B cell (primary cell): ENCODE measurements around the gene IQSEC3. TPM values are rescaled to one million over a fixed set of nuclear protein-coding genes. Genes with fewer than 3 reads are reported as not detected.
"Not testable (repeated sequence)": the region's sequence is repeated elsewhere in the genome, so short reads cannot be mapped to it uniquely, and the experiment has no call there.

ENCODE experiments used
- ATAC-seq: fragments of 200-7000 bp; cut with Tn5 transposase; one replicate; pipeline ENCODE4 v1.10.0; 2021; ENCODE audit warnings: low read depth, mild to moderate bottlenecking, moderate number of reproducible peaks, moderate library complexity
- CTCF ChIA-PET: fragments of 350-600 bp; sonication (Branson Sonifier 250); formaldehyde crosslinking; loops from one replicate; lab custom pipeline; 2021; ENCODE audit warnings: antibody characterized with exemption, inconsistent platforms; lab: Charles Lee
- POLR2A ChIA-PET: fragments of 350-600 bp; sonication (Branson Sonifier 250); formaldehyde crosslinking; loops from one replicate; lab custom pipeline; 2021; ENCODE audit warnings: antibody characterized with exemption; lab: Charles Lee
- DNase-seq: peaks from one replicate; pipeline ENCODE4 v3.0.0; 2013
- H2AFZ ChIP-seq: 2 replicates; pipeline ENCODE4 v1.6.1; 2012; ENCODE audit warnings: mild to moderate bottlenecking, low read depth, low read length; ENCODE audit not compliant: insufficient read depth, poor library complexity, severe bottlenecking
- H3K27ac ChIP-seq, 2 donors: 1 replicate in 1 of 2; 2 replicates in 1 of 2; pipeline ENCODE4 v1.5.1; 2012 to 2013; ENCODE audit warnings: low read length in 2 of 2, mild to moderate bottlenecking in 2 of 2, moderate library complexity in 1 of 2
- H3K27me3 ChIP-seq, 4 experiments: fragments of 200-600 bp in 1 of 4; sonication (generic) in 1 of 4; replicated peaks in 1 of 4; 1 replicate in 2 of 4; 2 replicates in 2 of 4; pipeline versions ENCODE4 v1.6.1 to v1.7.0; 2013 to 2016; ENCODE audit warnings: low read length in 3 of 4, mild to moderate bottlenecking in 2 of 4, mixed read lengths in 1 of 4, moderate library complexity in 1 of 4; ENCODE audit not compliant: insufficient read depth in 4 of 4, control insufficient read depth in 3 of 4; ENCODE audit errors: control extremely low read depth in 1 of 4
- H3K36me3 ChIP-seq, 2 experiments: replicated peaks in 1 of 2; 1 replicate in 1 of 2; 2 replicates in 1 of 2; pipeline versions ENCODE4 v1.6.1 to v1.7.1; 2013; ENCODE audit warnings: low read length in 1 of 2; ENCODE audit not compliant: insufficient read depth in 2 of 2, control insufficient read depth in 1 of 2; ENCODE audit errors: control extremely low read depth in 1 of 2, extremely low read depth in 1 of 2
- H3K4me1 ChIP-seq, 2 donors: fragments of 200-600 bp in 1 of 2; sonication (generic) in 1 of 2; 1 replicate in 1 of 2; 2 replicates in 1 of 2; pipeline versions ENCODE4 v1.5.1 to v1.6.1; 2013 to 2017; ENCODE audit warnings: low read length in 2 of 2; ENCODE audit not compliant: control insufficient read depth in 2 of 2, insufficient read depth in 2 of 2
- H3K4me2 ChIP-seq: replicated peaks from 2 replicates; pipeline ENCODE3; 2012; ENCODE audit warnings: mild to moderate bottlenecking, low read depth, low read length; ENCODE audit not compliant: poor library complexity, severe bottlenecking
- H3K4me3 ChIP-seq, 5 experiments: fragments of 200-600 bp in 1 of 5; sonication (generic) in 1 of 5; 1 replicate in 3 of 5; 2 replicates in 2 of 5; pipeline versions ENCODE4 v1.5.1 to v1.7.0; 2011 to 2016; ENCODE audit warnings: low read length in 4 of 5, mild to moderate bottlenecking in 4 of 5, low read depth in 2 of 5, control low read depth in 1 of 5, moderate library complexity in 1 of 5; ENCODE audit not compliant: insufficient read depth in 1 of 5; ENCODE audit errors: control extremely low read depth in 1 of 5, extremely low read depth in 1 of 5
- H3K79me2 ChIP-seq: fragments of 200-600 bp; sonication (generic); one replicate; pipeline ENCODE4 v1.6.0; 2016; ENCODE audit warnings: low read length; ENCODE audit not compliant: control insufficient read depth, insufficient read depth
- H3K9ac ChIP-seq: fragments of 200-600 bp; sonication (generic); 2 replicates; pipeline ENCODE4 v1.6.1; 2017; ENCODE audit warnings: mild to moderate bottlenecking, low read length, moderate library complexity
- H3K9me3 ChIP-seq, 3 donors: one replicate each; pipeline versions ENCODE4 v1.6.1 to v1.7.1; 2013; ENCODE audit warnings: low read length in 2 of 3; ENCODE audit not compliant: control insufficient read depth in 2 of 3, insufficient read depth in 1 of 3; ENCODE audit errors: control extremely low read depth in 1 of 3
- H4K20me1 ChIP-seq: 2 replicates; pipeline ENCODE4 v1.6.0; 2012; ENCODE audit warnings: mild to moderate bottlenecking, low read length; ENCODE audit not compliant: insufficient read depth, control insufficient read depth, poor library complexity, severe bottlenecking
- H3K27ac Mint-ChIP-seq: one replicate; pipeline ENCODE4 v1.8.0; 2021; ENCODE audit warnings: mixed read lengths
- H3K27me3 Mint-ChIP-seq: one replicate; pipeline ENCODE4 v1.8.0; 2021; ENCODE audit warnings: mixed read lengths
- H3K4me1 Mint-ChIP-seq: one replicate; pipeline ENCODE4 v1.8.0; 2021; ENCODE audit warnings: mixed read lengths
- H3K4me3 Mint-ChIP-seq: one replicate; pipeline ENCODE4 v1.8.0; 2021; ENCODE audit warnings: mixed read lengths
- H3K9me3 Mint-ChIP-seq: one replicate; pipeline ENCODE4 v1.8.0; 2022; ENCODE audit warnings: mixed read lengths; ENCODE audit not compliant: insufficient read depth
- WGBS: methylation state at CpG from one replicate; pipeline ENCODE4 v1.1.5; 2013; ENCODE audit warnings: missing lambda C conversion rate; ENCODE audit not compliant: insufficient coverage; 5-methylcytosine and 5-hydroxymethylcytosine counted together
- intact Hi-C: fragments of 100-400 bp; cut with micrococcal nuclease; formaldehyde crosslinking; loops from one replicate; pipeline ENCODE4 v1.10.0; 2022
- polyA minus RNA-seq: library from RNA; depleted of rRNA, polyadenylated mRNA; stranded (reverse); fragments of >200 nt; gene quantifications from 2 replicates; pipeline ENCODE4 v1.2.3, GENCODE V29; 2012
- polyA plus RNA-seq: library from polyadenylated mRNA; depleted of rRNA; stranded (reverse); fragments of >200 nt; gene quantifications from 2 replicates; pipeline ENCODE4 v1.2.3, GENCODE V29; 2012
- total RNA-seq, 2 donors: library from RNA; stranded (reverse); fragments of 120-200 nt in 1 of 2; gene quantifications; 1 replicate in 1 of 2; 2 replicates in 1 of 2; pipeline versions ENCODE4 v1.2.3 to v1.2.4, GENCODE V29; 2013 to 2022

Gene IQSEC3
- total RNA-seq (0.15 and 1.8 TPM in 2 replicates), polyA plus RNA-seq (0.01 TPM in 1 of 2 replicates, not detected in the other), polyA minus RNA-seq (not detected in 2 replicates)
- total RNA-seq (2013), result 0.05 TPM

- ATAC-seq, H3K4me1 Mint-ChIP-seq, H4K20me1 ChIP-seq, intact Hi-C loops, H3K4me2 ChIP-seq, H3K79me2 ChIP-seq, H3K27me3 ChIP-seq, H3K27ac ChIP-seq, H3K9me3 Mint-ChIP-seq, H2AFZ ChIP-seq, H3K9me3 ChIP-seq, H3K4me3 Mint-ChIP-seq, CTCF ChIA-PET, H3K9ac ChIP-seq, POLR2A ChIA-PET, H3K36me3 ChIP-seq, H3K4me1 ChIP-seq, H3K4me3 ChIP-seq, DNase-seq, H3K27ac Mint-ChIP-seq: not testable (repeated sequence)
- WGBS, result 6% methylated on average over 7 of the region's 27 CpGs
- H3K27me3 Mint-ChIP-seq, result peaks cover 54% of the 10 kb centered on the region
Observed at GRCh38 chr12:66428-66781, at the start of gene IQSEC3. TSS of gene IQSEC3 (plus strand) at chr12:66767. CDS start at chr12:66883, 116 bp downstream.

DNA sequence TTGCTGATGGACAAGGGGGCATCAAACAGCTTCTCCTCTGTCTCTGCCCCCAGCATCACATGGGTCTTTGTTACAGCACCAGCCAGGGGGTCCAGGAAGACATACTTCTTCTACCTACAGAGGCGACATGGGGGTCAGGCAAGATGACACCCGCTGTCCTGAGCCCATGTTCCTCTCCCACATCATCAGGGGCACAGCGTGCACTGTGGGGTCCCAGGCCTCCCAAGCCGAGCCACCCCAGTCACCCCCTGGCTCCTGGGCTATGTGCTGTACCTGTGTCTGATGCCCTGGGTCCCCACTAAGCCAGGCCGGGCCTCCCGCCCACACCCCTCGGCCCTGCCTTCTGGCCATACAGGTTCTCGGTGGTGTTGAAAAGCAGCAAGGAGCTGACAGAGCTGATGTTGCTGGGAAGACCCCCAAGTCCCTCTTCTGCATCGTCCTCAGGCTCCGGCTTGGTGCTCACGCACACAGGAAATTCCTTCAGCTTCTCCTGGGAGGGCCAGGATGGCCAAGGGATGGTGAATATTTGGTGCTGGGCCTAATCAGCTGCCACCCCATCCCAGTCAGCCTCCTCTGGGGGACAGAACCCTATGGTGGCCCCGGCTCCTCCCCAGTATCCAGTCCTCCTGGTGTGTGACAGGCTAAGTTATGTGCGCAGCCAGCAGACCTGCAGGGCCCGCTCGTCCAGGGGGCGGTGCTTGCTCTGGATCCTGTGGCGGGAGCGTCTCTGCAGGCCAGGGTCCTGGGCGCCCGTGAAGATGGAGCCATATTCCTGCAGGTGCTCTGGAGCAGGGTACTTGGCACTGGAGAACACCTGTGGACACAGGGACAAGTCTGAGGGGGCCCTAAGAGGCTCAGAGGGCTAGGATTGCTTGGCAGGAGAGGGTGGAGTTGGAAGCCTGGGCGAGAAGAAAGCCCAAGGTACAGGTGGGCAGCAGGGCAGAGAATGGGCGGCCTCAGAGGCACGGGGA, 48.9 kb upstream of the IQSEC3 start:
- H3K4me1 ChIP-seq, H3K9ac ChIP-seq, H3K4me2 ChIP-seq, POLR2A ChIA-PET, H3K27ac Mint-ChIP-seq, intact Hi-C loops, H3K9me3 ChIP-seq, H3K4me3 ChIP-seq, H3K27me3 ChIP-seq, H3K4me3 Mint-ChIP-seq, DNase-seq, ATAC-seq, H3K27ac ChIP-seq, H2AFZ ChIP-seq, H4K20me1 ChIP-seq, H3K4me1 Mint-ChIP-seq, H3K27me3 Mint-ChIP-seq, CTCF ChIA-PET, H3K9me3 Mint-ChIP-seq, H3K79me2 ChIP-seq: not testable (repeated sequence)
- H3K36me3 ChIP-seq, result peaks cover 0 to 17% of the 10 kb centered on the region in 2 experiments
- WGBS, result no CpG with 5 or more reads among the region's 23 CpGs

DNA sequence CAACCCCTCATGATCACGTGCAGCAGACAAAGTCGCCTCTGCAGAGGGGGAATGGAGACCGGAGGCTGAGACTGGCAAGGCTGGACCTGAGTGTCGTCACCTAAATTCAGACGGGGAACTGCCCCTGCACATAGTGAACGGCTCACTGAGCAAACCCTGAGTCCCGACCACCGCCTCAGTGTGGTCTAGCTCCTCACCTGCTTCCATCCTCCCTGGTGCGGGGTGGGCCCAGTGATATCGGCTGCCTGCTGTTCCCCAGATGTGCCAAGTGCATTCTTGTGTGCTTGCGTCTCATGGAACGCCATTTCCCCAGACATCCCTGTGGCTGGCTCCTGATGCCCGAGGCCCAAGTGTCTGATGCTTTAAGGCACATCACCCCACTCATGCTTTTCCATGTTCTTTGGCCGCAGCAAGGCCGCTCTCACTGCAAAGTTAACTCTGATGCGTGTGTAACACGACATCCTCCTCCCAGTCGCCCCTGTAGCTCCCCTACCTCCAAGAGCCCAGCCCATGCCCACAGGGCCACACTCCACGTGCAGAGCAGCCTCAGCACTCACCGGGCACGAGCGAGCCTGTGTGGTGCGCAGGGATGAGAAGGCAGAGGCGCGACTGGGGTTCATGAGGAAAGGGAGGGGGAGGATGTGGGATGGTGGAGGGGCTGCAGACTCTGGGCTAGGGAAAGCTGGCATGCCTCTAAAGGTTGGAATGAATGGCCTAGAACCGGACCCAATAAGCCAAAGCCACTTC, 47.6 kb upstream of the IQSEC3 start:
- ATAC-seq, POLR2A ChIA-PET, H3K9me3 Mint-ChIP-seq, H2AFZ ChIP-seq, H3K9me3 ChIP-seq, DNase-seq, H3K4me3 Mint-ChIP-seq, H3K27ac ChIP-seq, H3K4me2 ChIP-seq, H3K4me1 ChIP-seq, intact Hi-C loops, H3K79me2 ChIP-seq, H3K4me3 ChIP-seq, H3K4me1 Mint-ChIP-seq, CTCF ChIA-PET, H3K27me3 ChIP-seq, H3K27me3 Mint-ChIP-seq, H3K9ac ChIP-seq, H3K27ac Mint-ChIP-seq: not testable (repeated sequence)
- Histone ChIP-seq H4K20me1 (peaks cover 11% of the 10 kb centered on the region), H3K36me3 (peaks cover 0 to 17% of the 10 kb centered on the region in 2 experiments)
- no CpG with 5 or more reads among the region's 26 CpGs for WGBS
